HG03196 (cell line): Measurements from ENCODE around the gene KCTD17.

Source experiments
- ATAC-seq: cut with Tn5 transposase; IDR thresholded peaks from one replicate; pipeline ENCODE4 v1.9.1; 2021; ENCODE audit not compliant: unreplicated experiment

The KCTD17 gene

DNA sequence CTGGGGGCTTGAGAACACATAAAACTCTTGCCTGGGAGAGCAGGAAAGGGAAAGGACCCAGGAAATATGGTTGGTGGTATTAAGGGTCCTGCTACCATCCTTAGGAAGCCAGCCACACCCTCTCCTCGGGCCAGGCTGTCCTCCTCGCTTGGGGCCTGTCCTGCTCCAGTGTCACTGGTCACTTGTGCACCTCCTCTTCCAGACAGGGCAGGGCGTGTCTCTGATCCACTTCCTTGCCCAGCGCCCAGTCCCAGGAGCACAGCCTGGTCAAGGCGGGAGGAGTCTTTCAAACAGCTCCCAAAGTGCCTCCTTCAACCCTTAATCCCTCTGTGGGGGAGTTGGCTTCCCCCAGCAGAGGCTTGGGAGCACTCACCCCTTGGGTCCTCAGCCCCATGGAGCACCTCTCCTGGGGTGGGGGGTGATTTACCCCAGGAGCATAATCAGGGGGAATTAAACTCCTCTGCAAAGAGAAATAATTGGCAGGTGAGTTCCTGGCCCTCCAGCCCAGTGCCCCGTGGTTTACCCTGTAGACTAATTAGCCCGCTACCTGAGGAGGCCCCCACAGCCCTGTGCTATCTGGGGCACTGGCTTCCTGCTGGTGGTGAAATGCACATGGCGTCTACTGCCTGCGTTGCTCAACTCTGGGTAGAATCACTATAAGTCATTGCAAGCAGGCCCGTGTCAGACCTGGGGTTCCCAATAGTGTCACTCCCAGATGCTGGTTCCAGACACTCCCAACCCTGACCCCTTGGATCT lies 49.9 kb downstream of the KCTD17 start:
- no peak for ATAC-seq

DNA sequence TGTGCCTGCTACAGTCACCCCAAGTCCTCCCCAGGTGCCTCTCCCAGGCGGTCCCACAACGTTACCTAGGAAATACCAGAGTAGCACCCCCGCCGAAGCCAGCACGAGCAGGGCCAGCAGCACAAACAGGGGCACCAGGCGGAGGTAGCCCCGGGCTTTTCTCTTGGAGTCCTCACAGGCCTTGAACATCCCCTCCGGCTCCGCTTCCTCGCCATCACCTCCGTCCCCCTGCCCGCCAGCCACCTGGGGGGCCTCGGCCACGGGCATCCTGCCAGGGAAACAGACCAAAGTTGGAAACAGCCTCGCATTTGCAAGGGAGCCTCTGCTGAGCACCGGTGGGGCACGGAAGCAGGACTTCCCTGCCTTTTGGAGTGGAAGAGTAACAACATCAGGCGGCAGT lies 51.6 kb downstream of the KCTD17 start:
- ATAC-seq, result no peak

DNA sequence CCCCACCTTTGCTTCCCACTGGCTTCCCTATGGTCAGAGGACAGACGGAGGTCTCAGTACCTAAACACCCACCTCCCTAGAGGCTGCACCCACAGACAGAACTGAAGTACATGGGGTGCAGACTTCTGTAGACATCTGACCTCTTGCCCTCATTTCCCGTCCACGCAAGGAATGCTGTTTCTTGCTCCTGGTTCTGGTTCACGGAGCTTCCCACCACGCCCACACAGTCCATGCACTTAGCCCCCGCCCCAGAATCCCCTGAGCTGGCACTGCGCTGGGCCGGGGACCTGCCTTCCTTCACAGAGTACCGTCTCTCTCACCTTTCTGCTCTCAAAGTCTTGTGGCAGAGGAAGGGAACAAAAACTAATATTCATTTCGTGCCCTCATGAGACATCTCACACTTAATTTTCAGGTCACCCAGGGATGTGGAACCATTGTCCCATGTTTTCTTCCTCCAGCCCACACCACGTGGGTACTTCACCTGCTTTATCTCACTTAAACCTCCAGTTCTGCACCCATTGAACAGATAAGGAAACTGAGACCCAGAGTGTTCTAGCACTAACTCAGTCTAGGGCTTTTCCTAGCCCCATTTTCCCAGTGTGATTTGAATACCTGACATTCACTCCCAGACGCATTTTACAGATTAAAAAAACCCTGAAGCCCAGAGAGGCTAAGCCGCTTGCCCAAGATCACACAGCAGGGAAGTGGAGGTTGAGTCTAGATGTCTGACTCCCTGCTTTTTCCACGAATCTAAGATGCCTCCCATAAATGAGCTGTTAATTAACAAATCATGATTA lies 52.3 kb downstream of the KCTD17 start:
- no peak for ATAC-seq

DNA sequence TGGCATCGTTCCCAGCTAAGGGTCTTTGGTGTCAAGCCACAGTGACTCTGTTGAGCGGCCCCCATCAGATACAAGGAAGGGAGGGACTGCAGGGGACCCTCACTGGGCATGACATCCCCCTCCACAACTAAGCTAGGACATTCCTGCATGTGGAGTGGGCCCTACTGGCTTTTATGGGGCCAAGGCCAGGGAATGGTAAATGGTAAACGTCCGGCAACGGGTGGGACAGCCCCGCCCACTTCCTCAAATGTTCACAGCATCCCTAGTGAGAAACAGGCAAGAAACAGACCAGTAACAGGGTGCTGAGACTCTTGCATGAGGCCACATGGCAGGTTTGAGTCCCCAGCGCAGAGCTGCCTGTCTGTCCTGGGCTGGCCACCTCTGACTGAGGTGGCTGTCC lies 53.6 kb downstream of the KCTD17 start:
- ATAC-seq, result no peak

DNA sequence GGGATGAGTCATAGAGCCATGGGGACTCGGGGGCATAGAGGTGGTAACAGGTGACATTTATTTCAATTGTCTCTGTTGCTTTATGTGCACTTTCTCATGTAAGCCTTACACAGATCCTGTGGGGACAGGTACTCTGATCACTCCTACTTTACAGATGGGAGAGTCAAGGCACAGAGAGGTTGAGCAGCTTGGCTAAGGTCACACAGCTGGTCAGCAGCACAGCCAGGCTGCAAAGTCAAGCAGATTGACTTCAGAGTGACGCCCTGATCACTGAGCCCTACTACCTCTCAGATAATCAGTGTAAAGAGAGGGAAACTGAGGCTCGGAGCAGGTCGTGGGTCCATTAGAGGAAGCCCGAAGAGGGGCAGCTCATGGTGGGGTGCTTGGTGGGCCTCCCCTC lies 54.4 kb downstream of the KCTD17 start:
- ATAC-seq, result no peak

DNA sequence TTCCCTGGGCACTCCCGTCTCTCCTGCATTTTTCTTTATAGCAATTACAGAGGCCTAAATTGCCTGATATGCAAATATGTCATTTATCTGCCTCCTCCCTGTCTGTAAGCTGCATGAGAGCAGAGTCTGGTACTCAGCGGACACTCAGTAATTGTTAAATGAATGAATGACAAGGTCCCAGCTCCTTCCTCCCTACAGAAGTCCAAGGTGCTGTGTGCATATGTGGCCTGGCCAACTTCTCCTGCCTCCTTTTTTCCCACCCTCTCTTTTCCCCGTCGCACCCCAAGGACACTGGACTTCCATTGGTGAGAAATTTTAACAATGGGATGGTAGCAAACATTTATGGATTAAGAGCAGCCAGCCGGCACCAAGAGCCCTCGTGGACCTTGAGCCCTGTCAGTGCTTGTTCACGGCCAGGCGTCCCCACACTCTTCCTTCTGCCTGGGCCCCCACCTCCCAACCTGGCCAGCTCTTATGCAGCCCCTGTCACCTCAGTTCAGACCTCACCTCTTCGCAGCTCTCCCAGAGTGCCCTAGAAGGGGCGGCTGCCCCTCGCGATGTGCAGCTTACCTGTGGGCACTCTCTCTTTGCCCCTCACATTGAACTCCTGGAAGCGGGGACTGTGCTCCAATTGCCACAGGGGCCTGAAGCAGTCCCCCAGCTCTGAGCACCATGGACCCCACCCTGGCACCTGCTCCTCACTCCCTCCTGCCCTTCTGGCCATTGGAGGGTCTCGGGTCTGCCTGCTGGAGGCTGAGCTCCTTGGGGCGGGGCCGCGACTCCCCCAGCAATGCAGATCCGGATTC lies 56.5 kb downstream of the KCTD17 start:
- ATAC-seq, result no peak

DNA sequence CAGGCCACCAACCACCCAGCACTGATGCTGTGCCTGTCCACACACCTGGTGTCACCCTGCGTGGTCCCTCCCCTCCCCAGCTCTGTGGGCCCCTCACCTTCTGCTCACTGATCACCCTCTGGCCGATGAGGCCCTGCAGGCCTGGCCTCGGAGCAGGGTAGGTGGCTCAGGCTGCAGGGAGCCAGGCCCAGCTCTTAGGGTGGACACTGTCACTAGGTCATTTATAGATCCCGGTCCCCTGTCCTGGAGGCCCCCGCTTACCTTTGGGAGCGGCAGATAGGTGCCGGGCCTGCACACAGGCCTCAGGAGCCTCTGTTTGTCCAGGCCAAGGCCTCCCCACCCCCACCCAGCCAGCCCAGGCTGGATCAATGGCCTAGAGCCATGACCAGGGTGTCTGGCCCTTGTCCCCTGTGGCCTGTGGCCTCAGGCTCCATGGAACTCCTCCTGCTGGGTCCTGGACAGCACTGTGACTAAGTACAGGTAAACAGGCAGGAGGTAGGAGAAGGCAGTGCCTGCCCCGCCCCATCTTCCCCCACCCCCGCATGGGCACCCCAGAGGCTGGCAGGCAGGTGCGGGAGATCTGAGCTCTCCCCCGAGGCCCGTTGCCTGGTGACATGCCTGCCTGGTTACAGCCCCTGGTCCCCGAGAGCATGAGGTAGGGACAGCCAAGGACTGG lies 57.8 kb downstream of the KCTD17 start, which contains the start of gene TMPRSS6:
TMPRSS6 (minus strand) TSS at position 472 of the 676 bp plus-strand sequence. CDS start 6,296 bp downstream, outside the sequence.
- no peak for ATAC-seq

DNA sequence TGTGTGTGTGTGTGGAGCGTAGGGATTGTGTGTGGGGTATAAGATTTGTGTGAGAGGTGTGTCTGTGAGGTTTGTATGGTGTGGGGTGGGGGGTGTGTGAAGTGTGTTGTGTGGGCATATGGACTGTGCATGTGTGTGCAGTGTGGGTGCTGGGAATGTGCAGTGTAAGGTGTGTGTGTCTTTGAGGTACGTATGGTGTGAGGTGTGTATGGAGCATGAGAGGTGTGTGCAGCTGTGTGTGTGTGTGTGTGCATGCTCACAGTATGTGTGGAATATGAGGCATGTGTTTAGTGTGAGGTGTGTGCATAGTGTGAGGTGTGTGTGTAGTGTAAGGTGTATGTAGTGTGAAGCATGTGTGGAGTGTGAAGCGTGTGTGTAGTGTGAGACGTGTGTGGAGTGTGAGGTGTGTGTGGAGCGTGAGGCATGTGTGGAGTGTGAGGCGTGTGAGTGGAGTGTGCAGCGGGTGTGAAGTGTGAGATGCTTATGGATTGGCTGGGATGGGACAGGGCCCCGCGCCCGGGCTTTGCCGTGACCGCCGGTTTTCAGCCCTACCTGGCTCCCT lies 59.7 kb downstream of the KCTD17 start:
- ATAC-seq, result no peak

DNA sequence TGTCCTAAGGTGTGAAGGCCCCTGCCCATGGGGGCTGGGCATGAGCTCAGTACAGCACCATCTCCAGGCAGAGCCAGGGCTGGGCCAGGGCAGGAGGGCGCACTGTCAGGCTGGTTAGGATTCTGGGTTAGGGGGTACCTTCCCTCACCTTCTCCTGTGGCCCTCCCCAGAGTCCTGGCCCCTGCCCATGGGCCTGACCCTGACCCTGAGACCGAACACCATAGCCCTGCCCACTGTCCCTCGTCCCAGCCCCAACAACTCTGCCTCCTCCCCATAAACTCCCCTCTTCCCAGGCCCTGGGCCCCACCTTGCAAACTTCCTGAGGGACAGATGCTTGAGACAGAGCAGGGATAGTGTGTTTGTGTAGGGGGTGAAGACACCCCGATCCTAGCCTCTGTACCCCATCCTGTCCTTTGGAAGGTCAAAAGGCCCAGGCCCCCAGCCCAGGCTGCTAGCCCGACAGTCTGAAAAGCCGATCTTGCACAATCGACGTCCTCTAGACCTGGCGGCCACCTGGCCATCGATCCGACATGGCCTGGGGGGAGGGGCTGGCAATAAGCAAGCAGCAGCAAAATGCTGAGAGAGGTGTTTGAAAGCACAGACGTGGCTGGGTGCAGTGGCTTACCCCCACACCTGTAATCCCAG lies 60.7 kb downstream of the KCTD17 start:
- no peak for ATAC-seq
